RWPE2 (cell line): ENCODE measurements around the gene KSR1.

Experiments
- ATAC-seq: fragments of 200-7000 bp; cut with Tn5 transposase; 3 replicates; pipeline ENCODE4 v1.9.1; 2021; ENCODE audit warnings: low read depth
- DNase-seq: peaks from one replicate; pipeline ENCODE4 v3.0.0-alpha.2; 2020; ENCODE audit warnings: low spot score
- H3K27ac ChIP-seq: fragments of 450-650 bp; 2 replicates; pipeline ENCODE4 v1.5.1; 2017; ENCODE audit warnings: mild to moderate bottlenecking; ENCODE audit not compliant: poor library complexity, severe bottlenecking
- H3K27me3 ChIP-seq: fragments of 250-450 bp; sonication (Bioruptor Pico); 2 replicates; pipeline ENCODE4 v1.5.1; 2021; ENCODE audit warnings: mild to moderate bottlenecking, moderate library complexity; ENCODE audit not compliant: insufficient read depth, poor library complexity, severe bottlenecking
- H3K36me3 ChIP-seq: fragments of 250-450 bp; sonication (Bioruptor Pico); 2 replicates; pipeline ENCODE4 v1.5.1; 2020; ENCODE audit warnings: low read depth, mild to moderate bottlenecking, moderate library complexity
- H3K4me1 ChIP-seq: fragments of 250-450 bp; sonication (Bioruptor Pico); 2 replicates; pipeline ENCODE4 v1.5.1; 2021; ENCODE audit warnings: mild to moderate bottlenecking, moderate library complexity; ENCODE audit not compliant: insufficient read depth, poor library complexity, severe bottlenecking
- H3K4me3 ChIP-seq: fragments of 250-450 bp; sonication (Bioruptor Pico); 2 replicates; pipeline ENCODE4 v1.5.1; 2021; ENCODE audit warnings: mild to moderate bottlenecking, moderate library complexity; ENCODE audit not compliant: severe bottlenecking
- H3K9me3 ChIP-seq: fragments of 250-450 bp; sonication (Bioruptor Pico); 2 replicates; pipeline ENCODE4 v1.5.1; 2021; ENCODE audit warnings: mild to moderate bottlenecking, moderate library complexity; ENCODE audit not compliant: severe bottlenecking
- TF ChIP-seq, protein P1 (sequence below): fragments of 450-650 bp; IDR thresholded peaks from one replicate; pipeline ENCODE4 v1.5.1; 2017; ENCODE audit warnings: mild to moderate bottlenecking, moderate library complexity; ENCODE audit not compliant: poor library complexity, severe bottlenecking

KSR1 gene

DNA sequence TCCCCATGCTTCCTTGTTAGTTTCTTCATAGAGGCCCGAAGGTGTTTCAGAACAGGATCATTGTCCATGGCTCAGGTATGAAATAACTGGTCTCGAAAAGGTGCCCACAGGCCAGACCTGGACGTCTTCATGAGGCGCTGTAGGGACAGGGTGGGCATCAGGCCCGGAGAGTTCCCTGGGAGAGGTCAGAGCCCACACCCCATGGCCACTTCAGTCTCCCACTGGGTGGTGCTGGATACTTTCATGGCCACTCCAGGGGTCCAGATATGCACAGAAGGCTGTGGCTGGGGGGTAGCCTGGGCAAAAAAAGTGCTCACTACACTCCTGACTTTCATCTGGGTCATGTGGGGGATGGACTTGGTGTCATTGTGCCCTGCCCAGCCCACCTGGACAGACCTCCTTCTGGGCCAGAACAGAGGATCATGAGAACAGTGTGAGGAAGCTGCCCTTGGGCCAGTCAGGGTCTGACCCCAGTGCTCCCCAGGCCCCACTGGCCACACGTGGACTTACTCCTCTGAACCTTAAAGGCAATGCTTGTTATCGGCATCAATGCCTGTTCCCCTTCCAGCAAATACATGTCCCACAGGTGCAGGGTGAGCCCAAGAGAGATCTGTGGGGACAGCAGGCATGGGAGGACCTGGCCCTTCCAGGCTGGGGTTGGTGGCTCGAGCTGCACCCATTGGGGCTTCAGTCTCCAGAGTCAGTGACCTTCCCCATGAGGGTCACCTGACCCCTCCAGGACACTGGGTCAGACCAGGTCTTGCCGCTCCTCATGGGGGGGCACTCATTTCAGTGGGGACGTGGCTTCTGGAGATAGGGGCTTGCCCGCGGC is 211.6 kb downstream of the KSR1 start:
- no peaks in the 10 kb centered on the region for H3K36me3 ChIP-seq
- DNase-seq, result no peak
- H3K27ac ChIP-seq, result no peak overlapping the region
- H3K4me1 ChIP-seq, result no peaks in the 10 kb centered on the region
- H3K4me3 ChIP-seq, result no peak overlapping the region
- TF ChIP-seq, protein P1, sequence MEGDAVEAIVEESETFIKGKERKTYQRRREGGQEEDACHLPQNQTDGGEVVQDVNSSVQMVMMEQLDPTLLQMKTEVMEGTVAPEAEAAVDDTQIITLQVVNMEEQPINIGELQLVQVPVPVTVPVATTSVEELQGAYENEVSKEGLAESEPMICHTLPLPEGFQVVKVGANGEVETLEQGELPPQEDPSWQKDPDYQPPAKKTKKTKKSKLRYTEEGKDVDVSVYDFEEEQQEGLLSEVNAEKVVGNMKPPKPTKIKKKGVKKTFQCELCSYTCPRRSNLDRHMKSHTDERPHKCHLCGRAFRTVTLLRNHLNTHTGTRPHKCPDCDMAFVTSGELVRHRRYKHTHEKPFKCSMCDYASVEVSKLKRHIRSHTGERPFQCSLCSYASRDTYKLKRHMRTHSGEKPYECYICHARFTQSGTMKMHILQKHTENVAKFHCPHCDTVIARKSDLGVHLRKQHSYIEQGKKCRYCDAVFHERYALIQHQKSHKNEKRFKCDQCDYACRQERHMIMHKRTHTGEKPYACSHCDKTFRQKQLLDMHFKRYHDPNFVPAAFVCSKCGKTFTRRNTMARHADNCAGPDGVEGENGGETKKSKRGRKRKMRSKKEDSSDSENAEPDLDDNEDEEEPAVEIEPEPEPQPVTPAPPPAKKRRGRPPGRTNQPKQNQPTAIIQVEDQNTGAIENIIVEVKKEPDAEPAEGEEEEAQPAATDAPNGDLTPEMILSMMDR, result no peak
- no peak for ATAC-seq
- H3K27me3 ChIP-seq, result no peaks in the 10 kb centered on the region
- no peaks in the 10 kb centered on the region for H3K9me3 ChIP-seq

DNA sequence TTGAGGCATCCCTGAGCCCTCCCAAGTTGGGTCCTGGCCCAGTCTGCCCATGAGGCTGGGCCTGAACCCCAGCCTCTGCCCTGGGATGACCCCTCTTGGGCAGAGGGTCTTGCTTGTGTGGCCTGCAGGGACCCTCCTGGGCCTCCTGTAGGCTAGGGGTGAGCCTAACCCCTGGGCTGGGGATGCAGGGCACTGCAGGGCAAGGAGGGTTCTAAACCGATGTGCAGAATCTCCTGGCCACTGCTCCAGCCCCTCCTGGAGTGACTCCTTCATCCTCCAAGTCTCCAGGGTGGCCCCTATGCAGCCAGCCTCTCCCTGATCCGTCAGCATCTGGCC is 212.2 kb downstream of the KSR1 start:
- H3K9me3 ChIP-seq, result no peaks in the 10 kb centered on the region
- no peaks in the 10 kb centered on the region for H3K4me1 ChIP-seq
- DNase-seq (no peak), ATAC-seq (no peak)
- no peak overlapping the region for H3K27ac ChIP-seq
- H3K36me3 ChIP-seq, result no peaks in the 10 kb centered on the region
- TF ChIP-seq, protein P1, result no peak
- H3K27me3 ChIP-seq, result no peaks in the 10 kb centered on the region
- no peak overlapping the region for H3K4me3 ChIP-seq

DNA sequence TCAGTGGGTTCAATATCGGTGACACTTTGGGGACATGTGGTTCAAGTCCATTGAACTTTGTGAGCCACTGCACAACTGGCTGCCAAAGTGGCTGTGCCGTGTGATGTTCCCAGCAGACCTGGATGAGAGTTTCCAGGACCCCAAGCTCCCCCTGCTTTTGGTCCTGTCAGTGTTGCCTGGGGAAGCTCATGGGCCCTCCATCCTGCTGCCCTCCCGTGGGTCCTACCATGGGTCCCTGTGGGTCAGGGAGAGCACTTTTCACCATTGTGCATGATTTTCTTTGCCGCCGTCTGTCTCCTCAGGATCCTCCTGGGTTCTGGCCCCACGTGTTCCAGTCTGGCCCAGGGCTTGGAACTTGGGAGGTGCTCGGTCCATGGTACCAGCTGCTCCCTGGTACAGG is 212.9 kb downstream of the KSR1 start:
- ATAC-seq, result no peak
- Histone ChIP-seq H3K4me1 (no peaks in the 10 kb centered on the region), H3K27me3 (no peaks in the 10 kb centered on the region), H3K9me3 (no peaks in the 10 kb centered on the region), H3K36me3 (no peaks in the 10 kb centered on the region), H3K4me3 (no peak overlapping the region), H3K27ac (no peak overlapping the region)
- TF ChIP-seq, protein P1, result no peak
- DNase-seq, result no peak

DNA sequence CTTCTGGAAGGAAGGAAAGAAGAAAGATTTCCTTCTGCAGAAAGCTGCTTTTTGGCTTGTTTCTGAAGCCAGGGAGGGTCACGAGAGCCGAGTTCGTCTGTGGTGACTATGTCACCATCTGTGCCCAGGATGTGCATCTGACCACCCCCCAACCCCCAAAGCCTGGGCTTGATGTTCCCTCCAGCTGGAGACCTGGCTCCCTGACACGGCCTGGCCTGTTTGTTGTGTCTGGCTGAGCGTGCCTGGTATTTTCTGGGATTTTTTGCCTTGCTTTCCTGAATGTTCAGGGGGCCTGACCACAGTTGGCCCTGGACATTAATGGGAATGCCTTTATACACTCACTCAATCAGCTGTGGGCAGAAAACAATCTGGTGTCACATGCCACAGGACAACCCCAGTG is 213.6 kb downstream of the KSR1 start:
- H3K9me3 ChIP-seq, result no peaks in the 10 kb centered on the region
- no peak overlapping the region for H3K4me3 ChIP-seq
- DNase-seq (no peak), ATAC-seq (no peak)
- TF ChIP-seq, protein P1, result no peak
- no peaks in the 10 kb centered on the region for H3K27me3 ChIP-seq
- H3K27ac ChIP-seq, result no peak overlapping the region
- H3K4me1 ChIP-seq, result no peaks in the 10 kb centered on the region
- H3K36me3 ChIP-seq, result no peaks in the 10 kb centered on the region
